OCI-LY1 (cell line): ENCODE data around the gene PCSK5.

ENCODE experiments used
- EZH2 ChIP-seq: fragments of 200-600 bp; sonication (generic), shearing (Covaris generic); IDR thresholded peaks from 2 replicates; pipeline ENCODE4 v1.8.0; 2017; ENCODE audit warnings: borderline replicate concordance, mixed run types, mild to moderate bottlenecking, antibody characterized with exemption, low read length, moderate library complexity, mixed read lengths
- TF ChIP-seq, protein P1 (sequence below): fragments of 200-600 bp; sonication (generic), shearing (Covaris generic); IDR thresholded peaks from 2 replicates; pipeline ENCODE4 v1.5.1; 2017; ENCODE audit warnings: mild to moderate bottlenecking, antibody characterized with exemption, low read length, moderate library complexity, mixed read lengths

DNA sequence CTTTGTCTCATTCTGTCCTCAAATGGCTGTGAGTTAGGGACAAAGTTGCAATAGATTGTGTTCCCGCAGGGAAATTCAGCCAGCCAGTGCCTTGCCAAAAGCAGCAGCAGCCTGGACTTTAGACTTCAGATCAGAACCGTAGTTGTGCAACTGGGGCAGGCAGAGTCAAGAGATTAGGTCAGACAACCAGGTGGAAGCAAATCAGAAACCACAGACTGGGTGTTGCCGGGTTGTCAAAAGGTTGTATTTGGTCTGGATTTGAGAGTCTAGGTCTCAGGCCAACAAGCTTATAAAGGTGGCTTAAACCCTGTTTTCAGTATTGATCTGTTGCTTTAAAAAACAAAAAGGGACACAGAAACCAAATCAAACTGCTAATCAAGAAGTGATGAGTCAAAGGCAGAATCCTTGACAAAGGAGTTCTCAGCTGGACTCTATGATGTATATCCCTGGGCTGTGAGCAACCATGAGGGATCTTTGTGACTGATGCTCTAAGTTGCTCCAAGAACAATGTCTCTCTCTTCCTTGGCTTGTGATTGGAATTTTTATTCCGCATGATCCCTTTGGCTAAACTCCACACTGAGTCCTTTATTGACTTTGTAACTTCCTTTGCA is 482.8 kb downstream of the PCSK5 start:
- TF ChIP-seq, protein P1, sequence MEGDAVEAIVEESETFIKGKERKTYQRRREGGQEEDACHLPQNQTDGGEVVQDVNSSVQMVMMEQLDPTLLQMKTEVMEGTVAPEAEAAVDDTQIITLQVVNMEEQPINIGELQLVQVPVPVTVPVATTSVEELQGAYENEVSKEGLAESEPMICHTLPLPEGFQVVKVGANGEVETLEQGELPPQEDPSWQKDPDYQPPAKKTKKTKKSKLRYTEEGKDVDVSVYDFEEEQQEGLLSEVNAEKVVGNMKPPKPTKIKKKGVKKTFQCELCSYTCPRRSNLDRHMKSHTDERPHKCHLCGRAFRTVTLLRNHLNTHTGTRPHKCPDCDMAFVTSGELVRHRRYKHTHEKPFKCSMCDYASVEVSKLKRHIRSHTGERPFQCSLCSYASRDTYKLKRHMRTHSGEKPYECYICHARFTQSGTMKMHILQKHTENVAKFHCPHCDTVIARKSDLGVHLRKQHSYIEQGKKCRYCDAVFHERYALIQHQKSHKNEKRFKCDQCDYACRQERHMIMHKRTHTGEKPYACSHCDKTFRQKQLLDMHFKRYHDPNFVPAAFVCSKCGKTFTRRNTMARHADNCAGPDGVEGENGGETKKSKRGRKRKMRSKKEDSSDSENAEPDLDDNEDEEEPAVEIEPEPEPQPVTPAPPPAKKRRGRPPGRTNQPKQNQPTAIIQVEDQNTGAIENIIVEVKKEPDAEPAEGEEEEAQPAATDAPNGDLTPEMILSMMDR, result no peak
- no peak for TF ChIP-seq EZH2
